ENCODE results near the gene REEP6.
"Not testable (repeated sequence)": the region's sequence is repeated elsewhere in the genome, so short reads cannot be mapped to it uniquely, and the experiment has no call there.

Gene REEP6

GRCh38 chr19:1490311-1491113 is 469 bp upstream of the REEP6 start, which contains the start of gene PCSK4:
Gene PCSK4, minus strand, starts transcription at chr19:1490350. Its CDS starts 4 bp downstream, at chr19:1490346.
- DNase-seq (ENCODE audit: low read depth) = peak; percentile 92

GRCh38 chr19:1491849-1492170 is 829 bp downstream of the REEP6 start:
- no peak for DNase-seq (ENCODE audit: low read depth)

GRCh38 chr19:1492474-1493006 is 1.6 kb downstream of the REEP6 start:
- no peak for DNase-seq (ENCODE audit: low read depth)

- no peak for DNase-seq (ENCODE audit: low read depth)
Measured at GRCh38 chr19:1494115-1494815, 3.3 kb downstream of the REEP6 start.

GRCh38 chr19:1495051-1495798 is 4.2 kb downstream of the REEP6 start:
- DNase-seq (ENCODE audit: low read depth) = no peak

- no peak for DNase-seq (ENCODE audit: low read depth)
Measured at GRCh38 chr19:1495799-1496713, 5.1 kb downstream of the REEP6 start.

- DNase-seq (ENCODE audit: low read depth) = no peak
Measured at GRCh38 chr19:1496714-1497577, 6.0 kb downstream of the REEP6 start.

- DNase-seq (ENCODE audit: low read depth) = no peak
Measured at GRCh38 chr19:1497578-1498235, 6.7 kb downstream of the REEP6 start.

- DNase-seq (ENCODE audit: low read depth) = not testable (repeated sequence)
Measured at GRCh38 chr19:1499231-1499630, 8.2 kb downstream of the REEP6 start.

GRCh38 chr19:1501200-1501595 is 10.2 kb downstream of the REEP6 start:
- DNase-seq (ENCODE audit: low read depth) = no peak

GRCh38 chr19:1502433-1503088 is 11.6 kb downstream of the REEP6 start:
- DNase-seq (ENCODE audit: low read depth) = no peak

- no peak for DNase-seq (ENCODE audit: low read depth)
Measured at GRCh38 chr19:1503089-1503924, 12.3 kb downstream of the REEP6 start.

GRCh38 chr19:1503925-1504773 is 13.2 kb downstream of the REEP6 start:
- no peak for DNase-seq (ENCODE audit: low read depth)

GRCh38 chr19:1505012-1505411 is 14.0 kb downstream of the REEP6 start:
- no peak for DNase-seq (ENCODE audit: low read depth)

- no peak for DNase-seq (ENCODE audit: low read depth)
Measured at GRCh38 chr19:1505991-1506881, 15.3 kb downstream of the REEP6 start.

GRCh38 chr19:1507192-1507660 is 16.2 kb downstream of the REEP6 start:
- DNase-seq (ENCODE audit: low read depth) = no peak

Data from GM04503 (cell line).